ENCODE data around the gene CCDC152. TPM values are rescaled to one million over a fixed set of nuclear protein-coding genes. Genes with fewer than 3 reads are reported as not detected.
"Not testable (repeated sequence)": the region's sequence is repeated elsewhere in the genome, so short reads cannot be mapped to it uniquely, and the experiment has no call there.

The CCDC152 gene, protein sequence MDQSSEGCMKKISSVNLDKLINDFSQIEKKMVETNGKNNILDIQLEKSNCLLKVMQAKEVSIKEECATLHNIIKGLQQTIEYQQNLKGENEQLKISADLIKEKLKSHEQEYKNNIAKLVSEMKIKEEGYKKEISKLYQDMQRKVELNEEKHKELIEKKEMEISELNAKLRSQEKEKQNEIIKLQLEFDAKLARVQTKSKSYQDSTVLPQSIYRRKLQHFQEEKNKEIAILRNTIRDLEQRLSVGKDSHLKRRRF
- total RNA-seq (2014; rRNA removed; shearing (Covaris generic)), result 0.19 and 0.94 TPM in 2 replicates

DNA sequence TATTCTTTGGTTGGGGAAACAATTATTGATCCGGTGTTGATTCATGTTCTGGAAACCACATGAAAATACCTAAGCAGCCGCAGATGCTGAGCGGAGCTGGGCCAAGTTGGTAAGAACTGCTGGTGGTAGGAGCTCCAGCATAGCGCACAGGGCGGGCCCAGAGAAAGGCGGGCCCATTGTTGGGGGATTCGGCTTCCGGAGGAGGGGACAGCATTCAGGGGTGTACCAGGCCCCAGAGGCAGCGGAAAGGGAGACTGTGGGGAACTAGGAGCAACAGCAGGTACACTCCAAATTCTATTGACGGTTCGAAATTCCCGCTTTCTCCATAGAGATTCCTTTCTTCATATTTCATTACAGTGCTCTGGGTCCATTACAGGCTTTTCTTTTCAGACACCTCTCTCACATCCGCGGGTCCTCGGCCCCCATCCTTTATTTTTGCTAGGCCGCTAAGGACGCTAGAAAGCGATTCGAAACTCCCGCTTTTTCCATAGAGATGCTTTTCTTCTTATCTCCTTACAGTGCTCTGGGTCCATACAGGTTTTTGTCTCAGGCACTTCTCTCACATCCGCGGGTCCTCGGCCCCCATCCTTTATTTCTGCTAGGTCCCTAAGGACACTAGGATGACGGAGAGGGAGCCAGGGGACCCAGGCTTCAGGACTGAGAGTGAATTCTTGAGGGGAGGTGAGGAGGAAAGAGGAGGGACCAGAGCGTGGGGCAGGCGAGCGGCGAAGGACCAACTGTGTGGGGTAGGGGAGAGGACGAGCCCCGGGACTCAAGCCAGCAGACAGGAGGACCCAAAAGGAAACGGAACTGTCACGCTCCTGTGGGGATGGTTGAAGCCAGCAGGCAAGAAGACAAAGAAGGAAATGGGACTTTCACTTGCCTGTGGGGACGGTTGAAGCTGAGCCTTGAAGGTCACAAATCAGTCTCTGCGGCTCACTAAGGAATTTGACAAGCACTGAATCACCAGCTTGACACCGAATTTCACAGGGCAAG is at the start of gene CCDC152:
TSS of gene CCDC152 (plus strand) at position 213 of the 996 bp plus-strand sequence. CDS start 2,304 bp downstream, outside the sequence.
- no peak for DNase-seq (ENCODE audit: low spot score)

DNA sequence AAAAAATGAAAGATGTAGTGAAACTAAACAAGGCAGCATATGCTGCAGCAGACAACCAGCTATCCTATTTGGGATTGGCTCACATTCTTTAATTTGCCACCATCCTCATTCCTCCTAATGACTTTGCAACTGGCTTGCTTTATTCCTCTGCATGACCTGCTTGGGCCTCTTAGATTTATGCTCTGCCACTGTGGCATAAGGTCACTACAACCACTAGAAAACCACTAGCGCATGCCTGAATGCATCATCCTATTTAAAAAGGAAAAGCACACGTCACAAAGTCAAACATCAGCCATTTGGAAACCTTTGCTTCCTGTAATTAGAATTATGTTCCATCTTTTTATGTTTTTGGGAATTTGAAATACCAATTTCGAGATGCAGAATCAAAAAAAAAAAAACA is 40.8 kb upstream of the CCDC152 start:
- DNase-seq (ENCODE audit: low spot score), result peak; percentile 84

DNA sequence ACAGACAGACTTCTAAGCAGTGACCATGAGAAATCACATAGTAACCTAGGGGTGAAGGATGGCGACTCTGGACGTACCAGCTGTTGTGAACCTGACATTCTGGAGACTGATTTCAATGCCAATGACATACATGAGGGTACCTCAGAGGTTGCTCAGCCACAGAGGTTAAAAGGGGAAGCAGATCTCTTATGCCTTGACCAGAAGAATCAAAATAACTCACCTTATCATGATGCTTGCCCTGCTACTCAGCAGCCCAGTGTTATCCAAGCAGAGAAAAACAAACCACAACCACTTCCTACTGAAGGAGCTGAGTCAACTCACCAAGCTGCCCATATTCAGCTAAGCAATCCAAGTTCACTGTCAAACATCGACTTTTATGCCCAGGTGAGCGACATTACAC is 38.0 kb upstream of the CCDC152 start:
- peak; percentile 80 for DNase-seq (ENCODE audit: low spot score)

DNA sequence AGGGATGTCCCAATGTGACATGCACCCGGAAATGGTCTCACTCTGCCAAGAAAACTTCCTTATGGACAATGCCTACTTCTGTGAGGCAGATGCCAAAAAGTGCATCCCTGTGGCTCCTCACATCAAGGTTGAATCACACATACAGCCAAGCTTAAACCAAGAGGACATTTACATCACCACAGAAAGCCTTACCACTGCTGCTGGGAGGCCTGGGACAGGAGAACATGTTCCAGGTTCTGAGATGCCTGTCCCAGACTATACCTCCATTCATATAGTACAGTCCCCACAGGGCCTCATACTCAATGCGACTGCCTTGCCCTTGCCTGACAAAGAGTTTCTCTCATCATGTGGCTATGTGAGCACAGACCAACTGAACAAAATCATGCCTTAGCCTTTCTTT is 37.6 kb upstream of the CCDC152 start:
- no peak for DNase-seq (ENCODE audit: low spot score)

DNA sequence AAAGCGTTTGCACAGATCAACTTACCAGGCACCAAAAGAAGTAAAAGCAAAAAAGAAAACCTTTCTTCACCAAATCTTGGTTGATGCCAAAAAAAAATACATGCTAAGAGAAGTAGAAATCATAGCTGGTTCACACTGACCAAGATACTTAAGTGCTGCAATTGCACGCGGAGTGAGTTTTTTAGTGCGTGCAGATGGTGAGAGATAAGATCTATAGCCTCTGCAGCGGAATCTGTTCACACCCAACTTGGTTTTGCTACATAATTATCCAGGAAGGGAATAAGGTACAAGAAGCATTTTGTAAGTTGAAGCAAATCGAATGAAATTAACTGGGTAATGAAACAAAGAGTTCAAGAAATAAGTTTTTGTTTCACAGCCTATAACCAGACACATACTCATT is 36.4 kb upstream of the CCDC152 start:
- no peak for DNase-seq (ENCODE audit: low spot score)

DNA sequence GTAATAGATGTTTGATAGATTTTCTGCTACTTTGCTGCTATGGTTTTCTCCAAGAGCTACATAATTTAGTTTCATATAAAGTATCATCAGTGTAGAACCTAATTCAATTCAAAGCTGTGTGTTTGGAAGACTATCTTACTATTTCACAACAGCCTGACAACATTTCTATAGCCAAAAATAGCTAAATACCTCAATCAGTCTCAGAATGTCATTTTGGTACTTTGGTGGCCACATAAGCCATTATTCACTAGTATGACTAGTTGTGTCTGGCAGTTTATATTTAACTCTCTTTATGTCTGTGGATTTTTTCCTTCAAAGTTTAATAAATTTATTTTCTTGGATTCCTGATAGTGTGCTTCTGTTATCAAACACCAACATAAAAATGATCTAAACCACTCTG is 35.1 kb upstream of the CCDC152 start:
- DNase-seq (ENCODE audit: low spot score), result no peak

DNA sequence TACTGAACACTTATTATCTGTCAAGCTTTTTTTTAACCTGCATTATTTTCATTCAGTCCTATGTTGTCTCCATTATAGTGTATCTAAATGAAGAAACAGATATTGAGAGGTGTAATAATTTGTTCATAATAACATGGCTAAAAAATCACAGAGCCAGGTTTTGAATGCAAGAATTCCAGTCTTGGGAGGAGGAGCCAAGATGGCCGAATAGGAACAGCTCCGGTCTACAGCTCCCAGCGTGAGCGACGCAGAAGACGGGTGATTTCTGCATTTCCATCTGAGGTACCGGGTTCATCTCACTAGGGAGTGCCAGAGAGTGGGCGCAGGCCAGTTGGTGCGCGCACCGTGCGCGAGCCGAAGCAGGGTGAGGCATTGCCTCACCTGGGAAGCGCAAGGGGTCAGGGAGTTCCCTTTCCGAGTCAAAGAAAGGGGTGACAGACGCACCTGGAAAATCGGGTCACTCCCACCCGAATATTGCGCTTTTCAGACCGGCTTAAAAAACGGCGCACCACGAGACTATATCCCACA is 22.0 kb upstream of the CCDC152 start:
- not testable (repeated sequence) for DNase-seq (ENCODE audit: low spot score)

DNA sequence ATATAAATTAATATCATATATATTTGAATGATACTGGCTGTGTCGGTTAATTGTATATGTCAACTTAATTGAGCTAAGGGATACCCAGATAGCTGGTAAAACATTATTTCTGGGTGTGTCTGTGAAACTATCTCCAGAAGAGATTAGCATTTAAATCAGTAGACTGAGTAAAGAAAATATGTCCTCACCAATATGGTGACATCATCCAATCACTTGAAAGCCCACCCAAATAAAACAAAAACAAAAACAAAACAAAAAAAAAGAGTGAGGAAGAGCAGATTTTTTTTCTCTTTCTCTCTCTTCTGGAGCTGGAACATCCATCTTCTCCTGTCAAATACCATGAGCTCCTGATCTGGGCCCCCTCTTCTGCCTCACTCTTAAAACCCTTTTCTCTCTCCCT is 15.7 kb upstream of the CCDC152 start:
- DNase-seq (ENCODE audit: low spot score), result no peak

DNA sequence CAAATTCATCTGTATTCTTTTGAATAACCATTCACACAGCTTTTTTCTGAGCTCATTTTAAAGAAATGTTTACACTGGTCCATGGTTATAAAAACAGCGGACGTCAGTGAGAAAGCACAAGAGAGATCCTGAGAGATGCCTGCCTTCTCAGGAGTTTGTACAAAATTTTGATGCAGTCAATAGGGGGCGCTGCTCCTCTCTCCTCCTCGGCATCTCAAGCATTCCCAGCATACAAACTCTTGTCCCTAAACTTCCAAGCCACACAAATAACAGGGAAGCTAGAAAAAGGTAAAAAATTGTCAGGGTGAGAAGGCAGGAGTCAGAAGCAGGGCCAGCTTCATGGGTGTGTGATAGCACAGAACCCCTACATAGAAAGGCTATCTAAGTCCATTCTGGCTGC is 11.2 kb upstream of the CCDC152 start:
- no peak for DNase-seq (ENCODE audit: low spot score)

DNA sequence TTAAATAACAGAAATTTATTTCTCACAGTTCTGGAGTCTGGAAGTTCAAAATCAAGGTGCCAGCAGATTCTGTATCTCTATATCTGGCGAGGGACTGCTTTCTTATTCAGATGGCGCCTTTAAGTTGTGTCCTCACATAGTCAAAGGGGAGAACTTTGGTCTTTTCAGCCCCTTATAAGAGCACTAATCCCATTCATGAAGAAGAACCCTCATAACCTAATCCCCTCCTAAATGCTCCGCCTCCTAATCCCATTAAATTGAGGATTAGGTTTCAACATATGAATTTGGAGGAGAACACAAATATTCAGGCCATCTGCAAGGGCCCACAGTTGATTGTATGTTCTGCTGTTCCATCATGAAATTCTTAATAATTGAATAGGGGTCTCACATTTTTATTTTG is 10.8 kb upstream of the CCDC152 start:
- no peak for DNase-seq (ENCODE audit: low spot score)

DNA sequence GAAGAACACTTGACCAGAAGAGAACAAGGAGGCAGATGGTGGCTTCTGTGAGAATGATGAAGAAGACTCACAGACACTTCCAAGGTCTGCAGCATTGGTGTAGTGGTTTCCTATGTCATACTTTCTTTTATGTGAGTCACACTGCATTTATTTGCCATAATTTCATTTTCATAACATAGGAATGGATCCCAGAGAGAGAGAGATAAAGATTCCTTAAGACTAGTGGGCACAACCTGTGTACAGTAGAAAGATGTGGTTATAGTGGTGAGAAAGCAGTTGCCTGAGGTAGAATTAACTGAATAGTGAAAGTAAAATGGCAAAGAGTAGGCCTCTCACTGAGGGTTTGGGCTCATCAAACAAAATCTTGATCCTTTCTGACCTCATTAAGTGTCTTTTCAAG is 7.6 kb upstream of the CCDC152 start:
- DNase-seq (ENCODE audit: low spot score), result no peak

DNA sequence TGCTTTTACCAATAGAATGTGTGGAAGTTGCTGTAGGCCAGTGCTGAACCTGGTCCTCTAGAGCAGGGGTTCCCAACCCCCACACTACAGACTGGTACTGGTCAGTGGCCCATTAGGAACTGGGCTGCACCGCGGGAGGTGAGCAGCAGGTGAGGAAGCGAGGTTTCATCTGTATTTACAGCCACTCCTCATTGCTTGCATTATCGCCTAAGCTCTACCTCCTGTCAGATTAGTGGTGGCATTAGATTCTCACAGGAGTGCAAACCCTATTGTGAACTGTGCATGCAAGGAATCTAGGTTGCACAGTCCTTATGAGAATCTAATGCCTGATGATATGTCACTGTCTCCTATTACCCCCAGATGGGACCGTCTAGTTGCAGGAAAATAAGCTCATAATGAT is 6.1 kb upstream of the CCDC152 start:
- DNase-seq (ENCODE audit: low spot score), result no peak

DNA sequence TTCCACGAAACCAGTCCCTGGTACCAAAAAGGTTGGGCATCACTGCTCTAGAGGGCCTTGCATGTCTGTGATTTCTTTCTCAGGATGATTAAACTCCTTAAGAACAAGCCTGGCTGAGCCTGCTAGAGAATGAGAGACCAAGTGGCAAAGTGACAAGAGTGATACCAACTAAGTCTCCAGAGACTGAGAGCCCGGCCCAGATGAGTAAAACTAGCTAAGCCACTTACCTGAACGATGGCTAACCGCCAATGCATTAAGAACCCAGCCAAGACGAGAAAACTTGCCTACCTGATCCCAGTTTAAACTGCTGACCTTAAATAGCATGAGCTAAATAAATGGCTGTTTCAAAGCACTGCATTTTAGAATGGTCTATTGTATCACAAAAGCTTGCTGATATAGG is 5.6 kb upstream of the CCDC152 start:
- no peak for DNase-seq (ENCODE audit: low spot score)

DNA sequence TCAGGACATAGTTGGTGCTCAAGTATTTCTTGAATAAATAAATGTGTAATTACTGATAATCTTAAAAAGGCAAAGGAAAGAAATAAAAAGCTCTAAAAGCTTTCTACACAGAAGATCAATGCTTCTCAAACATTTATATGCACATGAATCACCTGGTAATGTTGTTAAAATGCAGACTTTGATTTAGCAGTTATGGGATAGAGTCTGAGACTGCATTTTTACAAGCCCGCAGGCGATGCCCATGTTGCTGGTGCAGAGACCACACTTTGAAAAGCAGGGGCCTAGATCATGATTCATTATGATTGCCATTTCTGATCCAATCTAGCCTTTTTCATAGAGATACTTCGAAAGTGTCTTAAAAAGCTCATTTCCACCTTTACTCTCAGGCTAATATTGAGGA is 3.5 kb upstream of the CCDC152 start:
- no peak for DNase-seq (ENCODE audit: low spot score)

DNA sequence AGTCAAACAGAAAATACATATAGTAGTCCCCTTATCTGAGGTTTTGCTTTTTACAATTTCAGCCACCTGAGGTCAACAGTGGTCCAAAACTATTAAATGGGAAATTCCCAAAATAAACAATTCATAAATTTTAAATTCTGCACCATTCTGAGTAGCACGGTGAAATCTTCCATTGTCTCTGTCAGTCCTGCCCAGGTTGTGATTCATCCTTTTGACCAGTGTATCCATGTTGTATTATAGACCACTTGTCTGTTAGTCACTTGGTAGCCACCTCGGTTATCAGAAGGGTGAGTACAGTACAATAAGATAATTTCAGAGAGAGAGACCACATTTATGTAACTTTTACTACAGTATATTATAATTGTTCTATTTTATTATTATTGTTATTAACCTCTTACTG is 2.8 kb downstream of the CCDC152 start:
- DNase-seq (ENCODE audit: low spot score), result no peak

DNA sequence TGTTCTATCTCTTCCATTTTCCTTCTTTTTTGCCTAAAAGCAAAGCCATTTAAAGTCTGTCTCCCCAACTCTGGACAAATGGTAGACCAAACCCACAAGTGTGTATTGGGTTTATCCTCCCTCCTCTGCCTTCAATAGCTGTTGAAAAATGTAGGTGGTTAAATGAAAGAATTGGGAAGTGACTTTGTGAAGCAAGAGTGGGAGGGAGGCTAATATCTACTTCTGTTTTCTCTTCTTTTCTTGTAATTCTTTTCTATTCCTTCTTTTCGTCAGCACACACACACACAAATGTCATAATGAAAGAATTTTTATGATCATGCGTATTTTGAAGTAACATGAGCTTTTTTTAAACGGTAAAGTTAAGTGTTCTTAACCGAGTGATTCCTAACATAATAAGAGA is 3.8 kb downstream of the CCDC152 start:
- no peak for DNase-seq (ENCODE audit: low spot score)

DNA sequence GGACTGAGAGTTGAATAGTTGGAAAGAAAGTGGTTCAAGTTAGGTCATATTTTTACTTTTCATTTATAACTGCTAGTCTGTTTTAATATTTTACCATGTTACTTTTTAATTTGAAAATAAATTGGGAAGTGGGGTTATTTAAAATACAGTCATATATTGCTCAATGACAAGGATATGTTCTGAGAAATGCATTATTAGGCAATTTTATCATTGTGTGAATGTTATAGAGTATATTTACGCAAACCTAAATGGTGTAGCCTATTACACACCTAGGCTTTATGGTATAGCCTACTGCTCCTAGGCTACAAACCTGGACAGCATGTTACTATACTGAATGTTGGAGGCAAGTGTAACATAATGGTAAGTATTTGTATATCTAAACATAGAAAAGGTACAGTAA is 5.2 kb downstream of the CCDC152 start:
- no peak for DNase-seq (ENCODE audit: low spot score)

DNA sequence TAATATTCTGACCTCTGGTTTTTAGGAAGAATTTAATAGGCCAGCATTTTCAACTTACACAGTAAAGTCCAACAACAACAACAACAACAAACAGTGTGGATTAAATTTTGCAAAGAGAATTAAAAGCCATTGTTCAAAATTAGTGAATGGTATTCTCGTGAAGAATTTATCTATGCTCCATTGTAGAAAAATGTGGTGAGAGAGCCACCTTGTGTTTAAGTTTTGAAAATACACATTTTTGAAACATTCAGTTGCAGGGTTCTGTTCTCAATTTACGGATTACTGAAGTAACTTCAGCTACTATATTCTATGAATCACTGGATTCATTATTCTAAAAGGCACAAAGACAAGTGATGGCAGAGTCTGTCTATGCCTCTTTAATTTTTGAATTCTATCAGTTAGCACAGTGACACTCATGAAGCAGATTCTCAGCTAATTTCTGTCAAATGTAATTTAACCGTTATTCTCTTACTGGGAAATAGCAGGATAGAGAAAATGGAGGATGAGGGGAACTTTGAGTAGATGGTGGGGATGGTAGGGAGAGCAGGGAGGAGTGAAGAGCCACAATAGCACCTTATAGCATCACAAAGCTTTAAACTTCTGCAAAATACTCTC is 11.0 kb downstream of the CCDC152 start:
- DNase-seq (ENCODE audit: low spot score), result peak; percentile 20

DNA sequence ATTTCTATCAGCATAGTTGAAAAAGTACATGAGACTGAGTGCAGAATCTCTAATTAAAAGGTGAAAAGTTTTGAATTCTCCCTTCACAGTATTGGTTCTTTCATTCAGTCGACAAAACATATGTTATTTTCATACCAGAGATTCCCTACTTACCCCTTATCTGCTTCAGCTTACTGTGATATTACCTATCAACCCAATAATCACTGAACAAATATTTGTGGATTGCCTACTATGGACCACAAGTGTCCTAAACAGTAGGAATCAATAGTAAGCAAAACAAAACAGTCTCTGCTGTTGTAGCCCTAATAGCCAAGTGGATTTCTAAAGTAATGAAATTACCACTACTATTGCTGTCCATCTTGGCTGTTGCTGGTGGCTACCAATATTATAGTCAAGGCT is 11.5 kb downstream of the CCDC152 start:
- no peak for DNase-seq (ENCODE audit: low spot score)

DNA sequence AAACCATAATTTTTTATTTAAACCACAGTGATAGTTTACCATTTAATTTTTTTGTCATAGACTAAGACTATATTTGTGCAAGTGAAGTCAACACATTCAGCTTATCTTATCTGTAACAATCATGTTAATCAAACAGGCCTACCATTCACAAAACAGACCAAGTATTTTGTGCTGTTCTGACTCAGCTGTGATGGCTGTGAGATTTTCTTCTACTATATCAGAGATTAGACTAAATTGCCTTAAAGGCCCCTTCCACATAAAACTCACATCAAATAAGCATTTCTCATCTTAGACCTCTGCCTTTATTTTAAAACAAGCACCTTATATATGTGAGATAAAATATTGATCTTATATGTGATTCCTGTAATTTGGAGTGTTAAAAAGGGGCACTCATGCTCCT is 13.4 kb downstream of the CCDC152 start:
- DNase-seq (ENCODE audit: low spot score), result no peak

DNA sequence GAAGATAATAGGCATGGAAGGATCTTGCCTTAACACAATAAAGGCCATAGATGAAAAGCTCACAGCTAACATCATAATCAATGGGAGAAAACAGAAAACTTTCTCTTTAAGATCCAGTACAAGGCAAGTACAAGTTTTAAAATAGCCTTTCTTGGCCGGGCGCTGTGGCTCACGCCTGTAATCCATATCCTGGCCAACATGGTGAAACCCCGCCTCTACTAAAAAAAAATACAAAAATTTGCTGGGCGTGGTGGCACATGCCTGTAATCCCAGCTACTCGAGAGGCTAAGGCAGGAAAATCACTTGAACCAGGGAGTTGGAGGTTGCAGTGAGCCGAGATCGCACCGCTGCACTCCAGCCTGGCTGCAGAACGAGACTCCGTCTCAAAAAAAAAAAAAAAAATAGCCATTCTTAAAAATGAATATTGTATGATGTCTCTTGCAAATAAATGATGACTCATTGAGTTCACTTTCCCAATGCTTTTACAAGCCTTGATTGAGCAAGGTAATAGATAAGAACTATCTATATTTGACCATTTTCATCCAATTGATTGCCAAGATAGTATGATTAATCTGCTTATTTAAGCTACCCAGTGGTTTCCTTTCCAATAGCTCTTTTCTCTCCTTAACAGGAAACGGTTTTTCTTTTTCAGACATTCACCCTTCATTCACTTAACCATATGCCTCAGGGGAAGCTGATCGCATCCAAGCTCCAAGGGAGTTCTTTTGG is 15.8 kb downstream of the CCDC152 start:
- DNase-seq (ENCODE audit: low spot score), result no peak

DNA sequence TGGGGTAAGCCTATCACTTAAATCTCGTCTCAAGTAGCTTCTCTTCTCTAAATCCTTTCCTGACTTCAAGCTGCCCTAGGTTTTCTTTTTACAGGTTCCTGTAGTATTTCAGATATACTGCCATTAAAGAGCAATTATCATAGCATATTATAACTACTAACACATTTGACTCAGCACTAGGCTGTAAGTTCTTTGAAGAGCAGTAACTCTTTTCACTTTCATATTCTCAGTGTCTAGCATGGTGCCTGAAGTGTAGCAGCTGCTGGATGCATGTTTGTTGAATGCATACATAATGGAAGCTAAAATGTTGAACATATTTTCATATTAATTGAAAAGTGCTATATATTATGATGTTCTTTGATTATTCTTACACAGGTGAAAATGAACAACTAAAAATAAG is 22.5 kb downstream of the CCDC152 start:
- no peak for DNase-seq (ENCODE audit: low spot score)

Measured in H4 (cell line).